ENCODE data around the gene DNASE1.

The DNASE1 gene

DNA sequence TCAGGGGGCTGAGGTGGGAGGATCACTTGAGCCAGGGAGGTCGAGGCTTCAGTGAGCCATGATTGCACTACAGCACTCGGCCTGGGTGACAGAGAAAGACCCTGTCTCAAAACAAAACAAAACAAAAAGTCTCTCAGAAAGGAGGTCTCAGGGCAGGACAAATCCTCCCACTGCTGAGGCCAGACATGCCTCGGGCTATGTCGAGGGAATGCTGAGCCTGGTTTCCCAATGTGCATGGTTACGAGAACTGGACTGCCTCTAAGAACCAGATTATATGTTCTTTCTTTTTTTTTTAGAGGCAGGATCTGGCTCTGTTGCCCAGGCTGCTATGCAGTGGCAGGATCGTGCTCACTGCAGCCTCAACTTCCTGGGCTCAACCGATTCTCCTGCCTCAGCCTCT lies 35.2 kb downstream of the DNASE1 start:
- H3K27ac Mint-ChIP-seq: peak overlapping the region in 2 of 3 experiments; percentile 87 to 93
- no peak overlapping the region for H3K4me3 Mint-ChIP-seq
- H3K9me3 Mint-ChIP-seq: no peaks in the 10 kb centered on the region
- TF ChIP-seq, protein P1, sequence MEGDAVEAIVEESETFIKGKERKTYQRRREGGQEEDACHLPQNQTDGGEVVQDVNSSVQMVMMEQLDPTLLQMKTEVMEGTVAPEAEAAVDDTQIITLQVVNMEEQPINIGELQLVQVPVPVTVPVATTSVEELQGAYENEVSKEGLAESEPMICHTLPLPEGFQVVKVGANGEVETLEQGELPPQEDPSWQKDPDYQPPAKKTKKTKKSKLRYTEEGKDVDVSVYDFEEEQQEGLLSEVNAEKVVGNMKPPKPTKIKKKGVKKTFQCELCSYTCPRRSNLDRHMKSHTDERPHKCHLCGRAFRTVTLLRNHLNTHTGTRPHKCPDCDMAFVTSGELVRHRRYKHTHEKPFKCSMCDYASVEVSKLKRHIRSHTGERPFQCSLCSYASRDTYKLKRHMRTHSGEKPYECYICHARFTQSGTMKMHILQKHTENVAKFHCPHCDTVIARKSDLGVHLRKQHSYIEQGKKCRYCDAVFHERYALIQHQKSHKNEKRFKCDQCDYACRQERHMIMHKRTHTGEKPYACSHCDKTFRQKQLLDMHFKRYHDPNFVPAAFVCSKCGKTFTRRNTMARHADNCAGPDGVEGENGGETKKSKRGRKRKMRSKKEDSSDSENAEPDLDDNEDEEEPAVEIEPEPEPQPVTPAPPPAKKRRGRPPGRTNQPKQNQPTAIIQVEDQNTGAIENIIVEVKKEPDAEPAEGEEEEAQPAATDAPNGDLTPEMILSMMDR (IDR thresholded peaks at IDR 0.05; ENCODE audit: unreplicated experiment in 3 of 3): no peak
- H3K36me3 Mint-ChIP-seq (ENCODE audit: low read depth): peaks cover 45% of the 10 kb centered on the region
- peaks cover 3% of the 10 kb centered on the region for H3K27me3 Mint-ChIP-seq (ENCODE audit: low read depth)
- H3K4me1 Mint-ChIP-seq: peaks cover 16% of the 10 kb centered on the region

DNA sequence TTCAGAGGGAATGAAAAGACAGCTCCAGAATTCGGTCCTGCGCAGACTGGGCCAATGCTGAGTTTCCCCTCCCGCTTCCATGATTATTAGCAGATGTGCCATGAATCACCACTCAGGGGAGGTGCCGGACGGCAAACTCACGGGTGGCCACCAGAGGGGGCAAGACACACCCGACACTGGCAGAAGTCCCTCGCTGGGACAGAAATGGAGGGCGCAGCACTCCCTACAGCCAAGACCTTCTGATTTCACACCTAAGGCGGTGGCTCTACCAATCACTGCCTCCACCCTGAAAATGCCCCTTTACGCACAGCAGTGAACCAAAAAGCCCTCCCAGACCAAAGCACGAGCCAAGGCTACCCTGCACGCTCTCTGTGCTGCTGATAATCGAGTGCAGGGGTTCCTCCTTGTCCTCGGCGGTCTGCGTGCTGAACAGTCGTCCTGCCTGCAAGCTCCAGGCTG lies 36.0 kb downstream of the DNASE1 start:
- TF ChIP-seq, protein P1 (IDR thresholded peaks at IDR 0.05; ENCODE audit: unreplicated experiment in 3 of 3): peak; percentile 89 to 96 (median 90)
- peak overlapping the region; percentile 87 to 93 (median 92) for H3K27ac Mint-ChIP-seq
- peaks cover 41% of the 10 kb centered on the region for H3K36me3 Mint-ChIP-seq (ENCODE audit: low read depth)
- H3K27me3 Mint-ChIP-seq (ENCODE audit: low read depth): no peaks in the 10 kb centered on the region
- peaks cover 24% of the 10 kb centered on the region for H3K4me1 Mint-ChIP-seq
- H3K9me3 Mint-ChIP-seq: no peaks in the 10 kb centered on the region
- peak overlapping the region; percentile 52 to 64 (median 55) for H3K4me3 Mint-ChIP-seq

DNA sequence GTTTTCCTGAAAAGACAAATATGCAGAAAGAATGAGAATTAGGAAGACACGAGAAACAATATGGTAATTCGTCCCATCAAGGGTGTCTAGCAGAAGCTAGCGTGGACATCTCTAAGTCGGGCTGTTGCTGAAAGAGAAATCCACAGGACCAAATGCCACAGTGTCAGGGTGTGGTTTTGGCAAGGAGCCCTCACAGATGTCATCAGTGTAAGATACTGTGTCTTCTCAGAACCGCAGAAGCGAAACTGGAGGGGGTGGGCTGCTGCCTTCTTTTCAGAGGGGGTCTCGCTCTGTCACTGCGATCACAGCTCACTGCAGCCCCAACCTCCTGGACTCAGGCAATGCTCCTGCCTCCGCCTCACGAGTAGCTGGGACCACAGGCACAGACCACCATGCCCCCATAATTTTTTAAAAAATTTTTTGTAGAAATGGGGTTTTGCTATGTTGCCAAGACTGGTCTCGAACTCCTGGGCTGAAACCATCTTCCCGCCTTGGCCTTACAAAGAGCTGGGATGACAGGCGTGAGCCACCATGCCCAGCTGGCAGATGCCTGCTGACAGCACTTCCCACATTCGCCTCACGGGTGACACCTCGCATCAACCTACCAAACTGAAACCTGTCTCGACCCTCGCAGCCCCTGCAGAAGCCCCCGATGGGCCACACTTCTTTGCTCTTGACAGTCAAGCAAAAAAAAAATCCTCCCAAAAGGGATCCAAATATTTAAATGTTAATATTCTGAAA lies 36.7 kb downstream of the DNASE1 start:
- Mint-ChIP-seq H3K4me3 (peak overlapping the region; percentile 52 to 64 (median 55)), H3K27me3 (ENCODE audit: low read depth) (no peaks in the 10 kb centered on the region), H3K9me3 (no peaks in the 10 kb centered on the region), H3K27ac (peak overlapping the region; percentile 92 to 93 (median 93)), H3K4me1 (peaks cover 30% of the 10 kb centered on the region), H3K36me3 (ENCODE audit: low read depth) (peaks cover 37% of the 10 kb centered on the region)
- TF ChIP-seq, protein P1 (IDR thresholded peaks at IDR 0.05; ENCODE audit: unreplicated experiment in 3 of 3): no peak

DNA sequence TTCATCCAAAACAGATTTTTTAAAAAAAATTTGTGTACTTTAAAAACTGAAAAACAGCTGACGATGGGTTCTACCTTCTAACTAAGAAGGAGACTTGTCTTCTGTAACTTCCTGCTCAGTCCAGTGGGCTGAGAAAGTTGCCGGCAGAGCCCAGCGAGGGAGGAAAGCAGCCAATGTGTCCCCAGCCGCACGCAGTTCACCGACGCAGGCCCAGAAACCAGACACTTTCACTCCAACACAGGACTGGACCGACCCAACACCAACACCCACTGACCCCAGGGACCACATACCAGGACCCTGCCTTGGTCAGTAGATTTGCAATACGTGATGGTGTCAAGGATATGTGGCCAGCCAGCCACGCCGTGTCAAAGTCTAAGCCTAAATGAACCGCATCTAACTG lies 37.3 kb downstream of the DNASE1 start:
- Mint-ChIP-seq H3K4me1 (peaks cover 34% of the 10 kb centered on the region), H3K27ac (peak overlapping the region; percentile 78 to 93 (median 87)), H3K36me3 (ENCODE audit: low read depth) (peaks cover 39% of the 10 kb centered on the region), H3K4me3 (peak overlapping the region in 1 of 3 experiments; percentile 19), H3K9me3 (no peaks in the 10 kb centered on the region), H3K27me3 (ENCODE audit: low read depth) (no peaks in the 10 kb centered on the region)
- TF ChIP-seq, protein P1 (IDR thresholded peaks at IDR 0.05; ENCODE audit: unreplicated experiment in 3 of 3): no peak

DNA sequence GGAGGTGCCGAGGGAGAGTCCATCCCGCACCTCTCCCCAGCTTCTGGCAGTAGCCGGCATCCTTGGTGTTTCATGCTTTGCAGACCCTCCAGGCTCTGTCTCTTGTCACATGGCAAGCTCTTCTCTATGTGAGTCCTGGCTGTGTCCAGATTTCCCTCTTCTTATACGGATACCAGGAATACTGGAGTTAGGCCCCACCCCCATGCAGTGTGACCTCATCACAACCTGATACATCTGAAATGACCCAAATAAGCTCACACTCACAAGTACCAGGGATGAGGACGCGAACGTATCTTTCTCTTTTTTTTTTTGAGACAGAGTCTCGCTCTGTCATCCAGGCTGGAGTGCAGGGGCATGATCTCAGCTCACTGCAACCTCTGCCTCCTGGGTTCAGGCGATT lies 39.6 kb downstream of the DNASE1 start:
- H3K9me3 Mint-ChIP-seq: no peaks in the 10 kb centered on the region
- TF ChIP-seq, protein P1 (IDR thresholded peaks at IDR 0.05; ENCODE audit: unreplicated experiment in 3 of 3): no peak
- peaks cover 38% of the 10 kb centered on the region for H3K4me1 Mint-ChIP-seq
- H3K4me3 Mint-ChIP-seq: no peak overlapping the region
- H3K27me3 Mint-ChIP-seq (ENCODE audit: low read depth): no peaks in the 10 kb centered on the region
- peak overlapping the region in 1 of 3 experiments; percentile 86 for H3K27ac Mint-ChIP-seq
- H3K36me3 Mint-ChIP-seq (ENCODE audit: low read depth): peaks cover 19% of the 10 kb centered on the region
